Mammary epithelial cell (primary cell): ENCODE data around the gene MAD1L1.

Experiments used
- CTCF ChIP-seq, 2 donors: IDR thresholded peaks in 1 of 2; conservative IDR thresholded peaks in 1 of 2; 2 replicates each; pipeline ENCODE4 v1.5.1; 2011 to 2012; ENCODE audit warnings: inconsistent platforms in 2 of 2, low read length in 2 of 2, mild to moderate bottlenecking in 2 of 2, control low read depth in 1 of 2, low read depth in 1 of 2; ENCODE audit not compliant: insufficient read depth in 1 of 2; ENCODE audit errors: extremely low read depth in 1 of 2
- EZH2 ChIP-seq: IDR thresholded peaks from 2 replicates; pipeline ENCODE4 v1.6.1; 2012; ENCODE audit warnings: low read length, inconsistent platforms, borderline replicate concordance

- TF ChIP-seq CTCF (conservative IDR thresholded peaks at IDR 0.05 in 1 of 2, IDR thresholded peaks at IDR 0.05 in 1 of 2; ENCODE audit: extremely low read depth in 1 of 2, insufficient read depth in 1 of 2, low read depth in 1 of 2, low read length in 2 of 2) (no peak), EZH2 (no peak)
These were observed 337.7 kb downstream of the MAD1L1 start for GRCh38 chr7:1894906-1895663.
